Fibroblast of lung (primary cell): ENCODE measurements around the gene DMXL2. TPM values are rescaled to one million over a fixed set of nuclear protein-coding genes. Genes with fewer than 3 reads are reported as not detected.

ENCODE experiments used
- DNase-seq, 2 donors: peaks; one replicate each; pipeline versions ENCODE4 v3.0.0 to v3.0.0-alpha.2; 2010; ENCODE audit warnings: low read depth in 2 of 2
- H2AFZ ChIP-seq: 2 replicates; pipeline ENCODE4 v1.5.1; 2012; ENCODE audit warnings: low read length, control low read depth, inconsistent platforms
- H3K27ac ChIP-seq: 2 replicates; pipeline ENCODE4 v1.5.1; 2011; ENCODE audit warnings: low read length, control low read depth; ENCODE audit not compliant: insufficient read depth
- H3K27me3 ChIP-seq: 2 replicates; pipeline ENCODE4 v1.5.1; 2011; ENCODE audit warnings: mild to moderate bottlenecking, low read length; ENCODE audit not compliant: control insufficient read depth, insufficient read depth
- H3K36me3 ChIP-seq: 2 replicates; pipeline ENCODE4 v1.5.1; 2011; ENCODE audit warnings: low read length; ENCODE audit not compliant: control insufficient read depth, insufficient read depth
- H3K4me1 ChIP-seq: 2 replicates; pipeline ENCODE4 v1.5.1; 2011; ENCODE audit warnings: low read length; ENCODE audit not compliant: control insufficient read depth, insufficient read depth; ENCODE audit errors: extremely low read depth
- H3K4me2 ChIP-seq: 2 replicates; pipeline ENCODE4 v1.5.1; 2011; ENCODE audit warnings: low read length, control low read depth; ENCODE audit not compliant: insufficient read depth; ENCODE audit errors: extremely low read depth
- H3K4me3 ChIP-seq, 4 experiments: fragments of 200-600 bp in 1 of 4; sonication (generic) in 1 of 4; replicated peaks in 1 of 4; 2 replicates each; pipeline ENCODE4 v1.5.1; 2011 to 2016; ENCODE audit warnings: low read length in 4 of 4, low read depth in 3 of 4, mild to moderate bottlenecking in 3 of 4, control low read depth in 2 of 4, inconsistent platforms in 1 of 4, mixed read lengths in 1 of 4; ENCODE audit not compliant: insufficient read depth in 1 of 4; ENCODE audit errors: control extremely low read depth in 1 of 4
- H3K79me2 ChIP-seq: 2 replicates; pipeline ENCODE4 v1.5.1; 2012; ENCODE audit warnings: mild to moderate bottlenecking, low read length, inconsistent platforms; ENCODE audit not compliant: control insufficient read depth, insufficient read depth
- H3K9ac ChIP-seq: 2 replicates; pipeline ENCODE4 v1.5.1; 2011; ENCODE audit warnings: mild to moderate bottlenecking, low read length, control low read depth; ENCODE audit not compliant: insufficient read depth
- H3K9me3 ChIP-seq: 2 replicates; pipeline ENCODE4 v1.5.1; 2012; ENCODE audit warnings: low read depth, low read length; ENCODE audit not compliant: control insufficient read depth, insufficient read depth
- H4K20me1 ChIP-seq: 2 replicates; pipeline ENCODE4 v1.5.1; 2011; ENCODE audit warnings: low read length; ENCODE audit not compliant: control insufficient read depth, insufficient read depth; ENCODE audit errors: extremely low read depth
- EZH2 ChIP-seq: IDR thresholded peaks from 2 replicates; pipeline ENCODE4 v1.5.1; 2012; ENCODE audit warnings: low read length, control low read depth, mild to moderate bottlenecking; ENCODE audit errors: missing control alignments
- polyA plus RNA-seq, 2 donors: library from polyadenylated mRNA; depleted of rRNA in 1 of 2; stranded (reverse) in 1 of 2; unstranded in 1 of 2; fragments of >200 nt; gene quantifications; 2 replicates each; pipeline ENCODE4 v1.2.1, GENCODE V29; 2011 to 2012; ENCODE audit warnings: missing spikeins in 1 of 2
- total RNA-seq: library from RNA; depleted of rRNA; stranded (reverse); fragments of >200 nt; gene quantifications from 2 replicates; pipeline ENCODE4 v1.2.1, GENCODE V29; 2014
- TF ChIP-seq, protein P1 (sequence below), 2 donors: IDR thresholded peaks in 1 of 2; conservative IDR thresholded peaks in 1 of 2; 1 replicate in 1 of 2; 2 replicates in 1 of 2; pipeline ENCODE4 v1.5.1; 2011 to 2012; ENCODE audit warnings: low read length in 2 of 2, control low read depth in 1 of 2, inconsistent platforms in 1 of 2, low read depth in 1 of 2, mild to moderate bottlenecking in 1 of 2

Gene DMXL2
- total and polyA plus RNA-seq, 2 donors (not counting 1 experiment from before 2014, with no cell fraction given): 9.4 to 31.2 TPM

- Histone ChIP-seq H3K27me3 (no peaks in the 10 kb centered on the region), H3K27ac (no peak overlapping the region), H3K4me1 (peaks cover 2% of the 10 kb centered on the region), H3K9me3 (no peaks in the 10 kb centered on the region), H3K4me3 (peak overlapping the region in 2 of 4 experiments; percentile 84 to 90), H3K79me2 (peaks cover 9% of the 10 kb centered on the region), H3K9ac (no peak overlapping the region), H2AFZ (no peak overlapping the region), H4K20me1 (no peaks in the 10 kb centered on the region), H3K36me3 (no peaks in the 10 kb centered on the region), H3K4me2 (peak overlapping the region; percentile 87)
- DNase-seq: no peak
- TF ChIP-seq, protein P1, sequence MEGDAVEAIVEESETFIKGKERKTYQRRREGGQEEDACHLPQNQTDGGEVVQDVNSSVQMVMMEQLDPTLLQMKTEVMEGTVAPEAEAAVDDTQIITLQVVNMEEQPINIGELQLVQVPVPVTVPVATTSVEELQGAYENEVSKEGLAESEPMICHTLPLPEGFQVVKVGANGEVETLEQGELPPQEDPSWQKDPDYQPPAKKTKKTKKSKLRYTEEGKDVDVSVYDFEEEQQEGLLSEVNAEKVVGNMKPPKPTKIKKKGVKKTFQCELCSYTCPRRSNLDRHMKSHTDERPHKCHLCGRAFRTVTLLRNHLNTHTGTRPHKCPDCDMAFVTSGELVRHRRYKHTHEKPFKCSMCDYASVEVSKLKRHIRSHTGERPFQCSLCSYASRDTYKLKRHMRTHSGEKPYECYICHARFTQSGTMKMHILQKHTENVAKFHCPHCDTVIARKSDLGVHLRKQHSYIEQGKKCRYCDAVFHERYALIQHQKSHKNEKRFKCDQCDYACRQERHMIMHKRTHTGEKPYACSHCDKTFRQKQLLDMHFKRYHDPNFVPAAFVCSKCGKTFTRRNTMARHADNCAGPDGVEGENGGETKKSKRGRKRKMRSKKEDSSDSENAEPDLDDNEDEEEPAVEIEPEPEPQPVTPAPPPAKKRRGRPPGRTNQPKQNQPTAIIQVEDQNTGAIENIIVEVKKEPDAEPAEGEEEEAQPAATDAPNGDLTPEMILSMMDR (conservative IDR thresholded peaks at IDR 0.05 in 1 of 2, IDR thresholded peaks at IDR 0.05 in 1 of 2; ENCODE audit: low read depth in 1 of 2, low read length in 2 of 2): no peak
- TF ChIP-seq EZH2: no peak
Measured at GRCh38 chr15:51620641-51621040, 1.9 kb downstream of the DMXL2 start.

GRCh38 chr15:51620122-51620521, 2.4 kb downstream of the DMXL2 start:
- Histone ChIP-seq H3K9me3 (no peaks in the 10 kb centered on the region), H3K27ac (no peak overlapping the region), H3K4me1 (peaks cover 2% of the 10 kb centered on the region), H3K79me2 (peaks cover 9% of the 10 kb centered on the region), H3K4me2 (no peak overlapping the region), H3K27me3 (no peaks in the 10 kb centered on the region), H4K20me1 (no peaks in the 10 kb centered on the region), H3K4me3 (peak overlapping the region in 1 of 4 experiments; percentile 84), H3K9ac (no peak overlapping the region), H3K36me3 (no peaks in the 10 kb centered on the region), H2AFZ (no peak overlapping the region)
- no peak for DNase-seq
- TF ChIP-seq EZH2: no peak
- TF ChIP-seq, protein P1 (conservative IDR thresholded peaks at IDR 0.05 in 1 of 2, IDR thresholded peaks at IDR 0.05 in 1 of 2; ENCODE audit: low read depth in 1 of 2, low read length in 2 of 2): no peak

GRCh38 chr15:51619331-51620035, 3.1 kb downstream of the DMXL2 start:
- Histone ChIP-seq H3K9me3 (no peaks in the 10 kb centered on the region), H3K4me3 (no peak overlapping the region), H3K27me3 (no peaks in the 10 kb centered on the region), H3K27ac (no peak overlapping the region), H3K79me2 (peaks cover 9% of the 10 kb centered on the region), H3K9ac (no peak overlapping the region), H3K4me1 (peaks cover 2% of the 10 kb centered on the region), H2AFZ (no peak overlapping the region), H4K20me1 (no peaks in the 10 kb centered on the region), H3K4me2 (no peak overlapping the region), H3K36me3 (no peaks in the 10 kb centered on the region)
- TF ChIP-seq EZH2: no peak
- TF ChIP-seq, protein P1 (conservative IDR thresholded peaks at IDR 0.05 in 1 of 2, IDR thresholded peaks at IDR 0.05 in 1 of 2; ENCODE audit: low read depth in 1 of 2, low read length in 2 of 2): no peak
- DNase-seq: no peak
